Lower leg skin (tissue), 4 donors: ENCODE measurements around the gene ERC2. TPM values are rescaled to one million over a fixed set of nuclear protein-coding genes. Genes with fewer than 3 reads are reported as not detected.
"Not testable (repeated sequence)": the region's sequence is repeated elsewhere in the genome, so short reads cannot be mapped to it uniquely, and the experiment has no call there.

Experiments used
- DNase-seq, 2 donors: peaks; one replicate each; pipeline ENCODE4 v3.0.0-alpha.2; 2019; ENCODE audit warnings: low spot score in 2 of 2
- H3K4me3 ChIP-seq: fragments of 200-600 bp; sonication (generic); 2 replicates; pipeline ENCODE4 v1.5.1; 2017; ENCODE audit warnings: mild to moderate bottlenecking, low read depth; ENCODE audit not compliant: poor library complexity, severe bottlenecking
- POLR2A ChIP-seq, 2 donors: fragments of 450-650 bp; IDR thresholded peaks; one replicate each; pipeline ENCODE4 v1.6.1; 2016 to 2017; ENCODE audit warnings: antibody characterized with exemption in 2 of 2, mild to moderate bottlenecking in 1 of 2, moderate library complexity in 1 of 2
- WGBS, 2 donors: methylation state at CpG; one replicate each; pipeline ENCODE4 v1.1.5; 2018; 5-methylcytosine and 5-hydroxymethylcytosine counted together
- intact Hi-C: fragments of 100-400 bp; cut with DNase I; formaldehyde crosslinking; loops from one replicate; pipeline ENCODE4 v1.15.0; 2023; ENCODE audit warnings: low total_unique reads
- total RNA-seq, 4 donors: library from RNA; depleted of rRNA; stranded (reverse); fragments of >200 nt; gene quantifications; one replicate each; pipeline ENCODE4 v1.1.0, GENCODE V29; 2016
- TF ChIP-seq, protein P1 (sequence below), 3 donors: fragments of 450-650 bp; IDR thresholded peaks; one replicate each; pipeline ENCODE4 v1.5.1; 2016; ENCODE audit warnings: antibody characterized with exemption in 3 of 3, mild to moderate bottlenecking in 3 of 3, moderate library complexity in 2 of 3

ERC2 gene
- total RNA-seq, 4 donors from 2014 or later = 0.23 to 1.3 (median 0.42) TPM; not detected in 1

DNA sequence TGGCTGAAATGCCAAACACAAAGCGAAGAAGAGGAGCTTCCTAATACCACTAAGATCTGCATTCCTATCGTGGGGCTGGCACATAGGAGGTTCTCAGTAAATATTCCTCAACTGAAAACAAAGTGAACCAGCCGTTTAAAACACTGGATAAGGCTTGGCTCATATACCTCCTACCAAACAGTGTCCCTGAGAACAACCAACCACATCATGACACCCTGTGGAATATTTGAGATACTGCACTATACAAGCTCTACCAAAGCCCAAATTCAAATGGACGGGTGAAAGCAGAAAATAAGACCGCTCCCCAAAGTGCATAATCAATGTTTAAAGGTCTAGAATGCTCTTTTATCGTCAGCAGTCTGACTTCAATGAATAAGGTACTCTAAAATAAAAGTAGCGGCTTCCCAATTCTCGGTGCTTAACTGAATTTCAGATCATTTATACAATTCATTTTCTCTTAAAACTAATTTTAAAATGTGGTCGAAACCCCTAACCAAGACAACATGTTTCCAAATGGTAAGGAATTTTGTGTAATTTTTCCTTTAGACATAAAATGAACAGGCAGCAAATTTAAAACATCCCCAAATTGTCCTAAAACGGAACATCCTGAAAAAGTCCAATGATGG, 425.8 kb downstream of the ERC2 start:
- H3K4me3 ChIP-seq = no peak overlapping the region
- no peak for TF ChIP-seq POLR2A (IDR thresholded peaks at IDR 0.05)
- TF ChIP-seq, protein P1, sequence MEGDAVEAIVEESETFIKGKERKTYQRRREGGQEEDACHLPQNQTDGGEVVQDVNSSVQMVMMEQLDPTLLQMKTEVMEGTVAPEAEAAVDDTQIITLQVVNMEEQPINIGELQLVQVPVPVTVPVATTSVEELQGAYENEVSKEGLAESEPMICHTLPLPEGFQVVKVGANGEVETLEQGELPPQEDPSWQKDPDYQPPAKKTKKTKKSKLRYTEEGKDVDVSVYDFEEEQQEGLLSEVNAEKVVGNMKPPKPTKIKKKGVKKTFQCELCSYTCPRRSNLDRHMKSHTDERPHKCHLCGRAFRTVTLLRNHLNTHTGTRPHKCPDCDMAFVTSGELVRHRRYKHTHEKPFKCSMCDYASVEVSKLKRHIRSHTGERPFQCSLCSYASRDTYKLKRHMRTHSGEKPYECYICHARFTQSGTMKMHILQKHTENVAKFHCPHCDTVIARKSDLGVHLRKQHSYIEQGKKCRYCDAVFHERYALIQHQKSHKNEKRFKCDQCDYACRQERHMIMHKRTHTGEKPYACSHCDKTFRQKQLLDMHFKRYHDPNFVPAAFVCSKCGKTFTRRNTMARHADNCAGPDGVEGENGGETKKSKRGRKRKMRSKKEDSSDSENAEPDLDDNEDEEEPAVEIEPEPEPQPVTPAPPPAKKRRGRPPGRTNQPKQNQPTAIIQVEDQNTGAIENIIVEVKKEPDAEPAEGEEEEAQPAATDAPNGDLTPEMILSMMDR (IDR thresholded peaks at IDR 0.05) = no peak
- 47 to 52% methylated on average over 10 of the region's 10 CpGs for WGBS, 2 donors
- intact Hi-C loops = no loop called here
- DNase-seq = no peak

GRCh38 chr3:56025326-56025725, 442.9 kb downstream of the ERC2 start:
- DNase-seq = no peak
- no peak for TF ChIP-seq POLR2A (IDR thresholded peaks at IDR 0.05)
- TF ChIP-seq, protein P1 (IDR thresholded peaks at IDR 0.05) = no peak
- intact Hi-C loops = no loop called here
- H3K4me3 ChIP-seq = no peak overlapping the region
- 82 to 88% methylated on average over 1 of the region's 1 CpG for WGBS, 2 donors

DNA sequence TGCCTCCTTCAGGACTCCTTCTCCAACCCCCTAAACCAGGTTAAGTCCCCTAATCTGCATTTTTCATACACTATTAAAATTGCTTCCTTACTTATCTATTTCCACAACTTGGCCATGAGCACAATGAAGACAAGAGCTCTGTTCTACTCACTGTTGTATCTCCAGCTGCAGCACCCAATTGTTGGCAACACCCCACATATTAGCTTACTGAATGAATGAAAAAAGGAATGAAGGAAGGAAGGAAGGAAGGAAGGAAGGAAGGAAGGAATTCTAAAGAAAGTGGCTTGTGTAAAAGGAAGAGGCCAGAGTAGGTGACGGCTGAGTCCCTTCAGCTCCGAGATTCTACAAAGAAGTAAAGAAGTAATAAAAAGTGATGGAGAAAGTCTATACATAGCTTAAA, 444.7 kb downstream of the ERC2 start:
- no peak for DNase-seq
- 81 to 85% methylated on average over 2 of the region's 2 CpGs for WGBS, 2 donors
- no peak for TF ChIP-seq POLR2A (IDR thresholded peaks at IDR 0.05)
- TF ChIP-seq, protein P1 (IDR thresholded peaks at IDR 0.05) = no peak
- intact Hi-C loops = no loop called here
- no peak overlapping the region for H3K4me3 ChIP-seq

DNA sequence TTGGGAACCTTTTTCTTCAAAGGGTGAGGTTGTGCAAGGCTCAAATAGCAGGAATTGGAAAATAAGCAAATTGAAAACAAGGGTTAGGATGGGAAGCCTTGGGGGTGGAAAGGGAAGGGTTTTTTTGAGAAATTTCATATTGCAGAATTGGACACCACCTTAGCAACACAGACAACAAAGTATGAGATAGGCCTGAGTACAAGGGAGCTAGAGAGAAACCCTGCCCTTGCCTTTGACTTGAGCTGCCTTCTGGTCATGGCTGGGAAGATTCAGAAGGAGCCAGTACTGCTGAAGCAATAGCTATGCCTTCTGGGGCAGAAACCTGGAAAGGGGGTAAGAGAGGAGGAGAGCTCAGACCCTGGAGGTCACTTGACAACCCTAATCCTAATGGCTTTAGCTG, 445.6 kb downstream of the ERC2 start:
- DNase-seq = no peak
- no peak overlapping the region for H3K4me3 ChIP-seq
- intact Hi-C loops = no loop called here
- no peak for TF ChIP-seq POLR2A (IDR thresholded peaks at IDR 0.05)
- TF ChIP-seq, protein P1 (IDR thresholded peaks at IDR 0.05) = no peak

DNA sequence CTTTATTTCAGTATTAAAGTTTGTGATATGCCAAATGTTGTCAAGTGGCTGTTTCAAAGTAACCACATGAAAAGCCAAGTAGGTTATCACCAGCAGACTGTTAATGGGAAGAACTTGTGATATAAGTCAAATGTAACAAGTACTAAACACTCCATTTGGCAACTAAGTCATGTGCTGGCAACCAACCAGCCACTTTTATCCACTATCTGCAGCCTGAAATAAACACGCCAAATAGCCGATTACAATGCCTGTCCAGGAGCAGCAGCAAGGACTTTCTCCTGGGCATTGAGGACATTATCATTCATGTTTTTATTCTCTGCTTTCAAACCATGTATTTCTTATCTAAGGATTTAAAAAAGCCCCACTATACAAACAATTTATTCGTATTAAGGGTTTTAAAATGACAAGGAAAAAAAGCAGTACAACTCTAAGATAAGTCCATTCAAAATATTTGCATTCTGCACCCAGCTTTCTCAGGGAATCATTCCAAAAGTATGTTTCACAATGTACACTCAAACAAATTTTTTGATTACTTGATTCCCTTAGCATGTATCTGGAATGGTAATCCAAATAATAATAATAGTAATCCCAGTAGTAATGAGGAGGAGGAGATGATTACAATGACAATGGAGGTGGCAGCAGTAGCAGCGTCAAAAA, 448.6 kb downstream of the ERC2 start:
- H3K4me3 ChIP-seq = no peak overlapping the region
- DNase-seq = no peak
- TF ChIP-seq, protein P1 (IDR thresholded peaks at IDR 0.05) = no peak
- TF ChIP-seq POLR2A (IDR thresholded peaks at IDR 0.05) = no peak
- intact Hi-C loops = no loop called here
- WGBS, 2 donors = 67 to 72% methylated on average over 4 of the region's 4 CpGs

DNA sequence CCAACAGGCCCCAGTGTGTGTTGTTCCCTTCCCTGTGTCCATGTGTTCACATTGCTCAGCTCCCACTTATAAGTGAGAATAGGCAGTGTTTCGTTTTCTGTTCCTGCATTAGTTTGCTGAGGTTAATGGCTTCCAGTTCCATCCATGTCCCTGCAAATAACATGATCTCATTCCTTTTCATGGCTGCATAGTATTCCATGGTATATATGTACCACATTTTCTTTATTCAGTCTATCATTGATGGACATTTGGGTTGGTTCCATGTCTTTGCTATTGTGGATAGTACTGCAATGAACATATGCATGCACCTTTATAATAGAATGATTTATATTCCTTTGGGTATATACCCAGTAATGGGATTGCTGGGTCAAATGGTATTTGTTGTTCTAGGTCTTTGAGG, 452.9 kb downstream of the ERC2 start:
- H3K4me3 ChIP-seq, intact Hi-C loops, DNase-seq: not testable (repeated sequence)
- 60 to 62% methylated on average over 1 of the region's 1 CpG for WGBS, 2 donors
